Measurements from ENCODE around the gene KLF13. TPM values are rescaled to one million over a fixed set of nuclear protein-coding genes. Genes with fewer than 3 reads are reported as not detected.

Gene KLF13
- total RNA-seq, 1 donor from 2014 or later: 31.0 TPM

- no peak for DNase-seq (ENCODE audit: low read depth)
- Mint-ChIP-seq H3K4me3 (ENCODE audit: unreplicated experiment) (no peak overlapping the region), H3K36me3 (ENCODE audit: low read depth, unreplicated experiment) (peaks cover 1% of the 10 kb centered on the region), H3K27ac (ENCODE audit: unreplicated experiment) (no peak overlapping the region), H3K9me3 (ENCODE audit: unreplicated experiment) (no peaks in the 10 kb centered on the region), H3K27me3 (ENCODE audit: low read depth, unreplicated experiment) (peaks cover 18% of the 10 kb centered on the region), H3K4me1 (ENCODE audit: low read depth, unreplicated experiment) (no peaks in the 10 kb centered on the region)
- H3K9ac ChIP-seq (ENCODE audit: low read length): no peak overlapping the region
- H3K4me2 ChIP-seq (ENCODE audit: low read length): no peak overlapping the region
- H3K27ac ChIP-seq (ENCODE audit: low read depth, low read length): no peak overlapping the region
- H3K79me2 ChIP-seq (ENCODE audit: insufficient read depth, low read length): no peaks in the 10 kb centered on the region
- no peaks in the 10 kb centered on the region for H3K9me3 ChIP-seq (ENCODE audit: insufficient read depth, low read depth, low read length)
- H4K20me1 ChIP-seq (ENCODE audit: insufficient read depth, low read length): no peaks in the 10 kb centered on the region
- no peaks in the 10 kb centered on the region for H3K36me3 ChIP-seq (ENCODE audit: insufficient read depth, low read length)
- H3K4me3 ChIP-seq (ENCODE audit: insufficient read depth, low read depth, low read length): no peak overlapping the region
- H2AFZ ChIP-seq (ENCODE audit: low read depth, low read length): no peak overlapping the region
- H3K4me1 ChIP-seq (ENCODE audit: insufficient read depth, low read length): no peaks in the 10 kb centered on the region
- peaks cover 20% of the 10 kb centered on the region for H3K27me3 ChIP-seq (ENCODE audit: insufficient read depth, low read length)
- FAIRE-seq: no peak
- no peak for TF ChIP-seq EZH2 (IDR thresholded peaks at IDR 0.05; ENCODE audit: insufficient read depth, low read length)
- TF ChIP-seq CTCF (IDR thresholded peaks at IDR 0.05; ENCODE audit: insufficient read depth, low read depth, low read length): no peak
These were observed 32.6 kb upstream of the KLF13 start for GRCh38 chr15:31294067-31294466.

- peaks cover 23% of the 10 kb centered on the region for H3K27me3 Mint-ChIP-seq (ENCODE audit: low read depth, unreplicated experiment)
- no peak overlapping the region for H3K4me2 ChIP-seq (ENCODE audit: low read length)
- FAIRE-seq: no peak
These were observed 31.0 kb upstream of the KLF13 start for GRCh38 chr15:31295658-31296057.

More at GRCh38 chr15:31295658-31296057, 31.0 kb upstream of the KLF13 start:
- no peaks in the 10 kb centered on the region for H3K36me3 ChIP-seq (ENCODE audit: insufficient read depth, low read length)
- H3K27me3 ChIP-seq (ENCODE audit: insufficient read depth, low read length): peaks cover 20% of the 10 kb centered on the region
- H3K4me1 ChIP-seq (ENCODE audit: insufficient read depth, low read length): no peaks in the 10 kb centered on the region
- H3K27ac ChIP-seq (ENCODE audit: low read depth, low read length): no peak overlapping the region
- no peaks in the 10 kb centered on the region for H3K9me3 ChIP-seq (ENCODE audit: insufficient read depth, low read depth, low read length)
- no peak overlapping the region for H3K9ac ChIP-seq (ENCODE audit: low read length)
- H3K4me3 ChIP-seq (ENCODE audit: insufficient read depth, low read depth, low read length): no peak overlapping the region
- Mint-ChIP-seq H3K9me3 (ENCODE audit: unreplicated experiment) (no peaks in the 10 kb centered on the region), H3K4me3 (ENCODE audit: unreplicated experiment) (no peak overlapping the region), H3K27ac (ENCODE audit: unreplicated experiment) (no peak overlapping the region), H3K36me3 (ENCODE audit: low read depth, unreplicated experiment) (peaks cover 1% of the 10 kb centered on the region), H3K4me1 (ENCODE audit: low read depth, unreplicated experiment) (no peaks in the 10 kb centered on the region)
- no peak overlapping the region for H2AFZ ChIP-seq (ENCODE audit: low read depth, low read length)
- H4K20me1 ChIP-seq (ENCODE audit: insufficient read depth, low read length): no peaks in the 10 kb centered on the region
- no peaks in the 10 kb centered on the region for H3K79me2 ChIP-seq (ENCODE audit: insufficient read depth, low read length)
- DNase-seq (ENCODE audit: low read depth): no peak
- TF ChIP-seq CTCF (IDR thresholded peaks at IDR 0.05; ENCODE audit: insufficient read depth, low read depth, low read length) (no peak), EZH2 (IDR thresholded peaks at IDR 0.05; ENCODE audit: insufficient read depth, low read length) (no peak)

Data from astrocyte (in vitro differentiated cells and primary cell).